HG03520 (cell line): Measurements from ENCODE around the gene ACTRT2.

Source experiments
- ATAC-seq: cut with Tn5 transposase; IDR thresholded peaks from one replicate; pipeline ENCODE4 v1.9.1; 2021; ENCODE audit warnings: mild to moderate bottlenecking, moderate library complexity; ENCODE audit not compliant: unreplicated experiment

ACTRT2 gene

GRCh38 chr1:3021233-3021671, at the start of gene ACTRT2:
Gene ACTRT2, plus strand, starts transcription at chr1:3021467. Its CDS starts 220 bp downstream, at chr1:3021687.
- no peak for ATAC-seq

- no peak for ATAC-seq
Observed at GRCh38 chr1:2971609-2972008, 49.7 kb upstream of the ACTRT2 start.

- no peak for ATAC-seq
Observed at GRCh38 chr1:2972011-2972878, 49.0 kb upstream of the ACTRT2 start.

- no peak for ATAC-seq
Observed at GRCh38 chr1:2972879-2973575, 48.2 kb upstream of the ACTRT2 start.

GRCh38 chr1:2973601-2974593, 47.4 kb upstream of the ACTRT2 start:
- ATAC-seq = no peak

- ATAC-seq = no peak
Observed at GRCh38 chr1:2974701-2975301, 46.5 kb upstream of the ACTRT2 start.

GRCh38 chr1:2975466-2976179, 45.6 kb upstream of the ACTRT2 start:
- no peak for ATAC-seq

GRCh38 chr1:2976180-2976562, 45.1 kb upstream of the ACTRT2 start:
- no peak for ATAC-seq

- no peak for ATAC-seq
Observed at GRCh38 chr1:2977886-2978611, 43.2 kb upstream of the ACTRT2 start.

GRCh38 chr1:2978691-2979190, 42.5 kb upstream of the ACTRT2 start:
- no peak for ATAC-seq

- ATAC-seq = no peak
Observed at GRCh38 chr1:2979191-2980072, 41.8 kb upstream of the ACTRT2 start.

GRCh38 chr1:2980073-2980791, 41.0 kb upstream of the ACTRT2 start:
- ATAC-seq = no peak

GRCh38 chr1:2980849-2981248, 40.4 kb upstream of the ACTRT2 start:
- no peak for ATAC-seq

GRCh38 chr1:2981388-2981787, 39.9 kb upstream of the ACTRT2 start:
- ATAC-seq = no peak

GRCh38 chr1:2981981-2982614, 39.2 kb upstream of the ACTRT2 start:
- ATAC-seq = no peak

- ATAC-seq = no peak
Observed at GRCh38 chr1:2982615-2983318, 38.5 kb upstream of the ACTRT2 start.
